Ascending aorta (tissue), 2 donors: ENCODE results near the gene SYT8. TPM values are rescaled to one million over a fixed set of nuclear protein-coding genes. Genes with fewer than 3 reads are reported as not detected.

Experiments used
- DNase-seq, 2 donors: peaks; one replicate each; pipeline ENCODE4 v3.0.0-alpha.2; 2019; ENCODE audit warnings: low spot score in 2 of 2
- H3K27ac ChIP-seq, 2 donors: fragments of 200-600 bp; sonication (generic); one replicate each; pipeline ENCODE4 v1.5.1; 2016 to 2017; ENCODE audit warnings: mild to moderate bottlenecking in 1 of 2
- H3K27me3 ChIP-seq: fragments of 200-600 bp; sonication (generic); one replicate; pipeline ENCODE4 v1.5.1; 2017
- H3K36me3 ChIP-seq, 2 donors: fragments of 200-600 bp; sonication (generic); one replicate each; pipeline ENCODE4 v1.5.1; 2016
- H3K4me1 ChIP-seq, 2 donors: fragments of 200-600 bp; sonication (generic); one replicate each; pipeline ENCODE4 v1.5.1; 2016 to 2017; ENCODE audit warnings: mild to moderate bottlenecking in 1 of 2
- H3K4me3 ChIP-seq, 2 donors: fragments of 200-600 bp; sonication (generic); one replicate each; pipeline ENCODE4 v1.5.1; 2016 to 2017; ENCODE audit warnings: mild to moderate bottlenecking in 1 of 2
- H3K9me3 ChIP-seq, 2 donors: fragments of 200-600 bp; sonication (generic); one replicate each; pipeline ENCODE4 v1.5.1; 2016
- CTCF ChIP-seq, 3 experiments: fragments of 200-600 bp in 2 of 3; fragments of 450-650 bp in 1 of 3; sonication (generic) in 2 of 3; IDR thresholded peaks; one replicate each; pipeline ENCODE4 v1.5.1; 2016 to 2019; ENCODE audit warnings: antibody characterized with exemption in 3 of 3, mild to moderate bottlenecking in 1 of 3, moderate library complexity in 1 of 3
- intact Hi-C: fragments of 100-400 bp; cut with DNase I; formaldehyde crosslinking; loops from one replicate; pipeline ENCODE4 v1.15.1; 2023
- total RNA-seq: library from RNA; depleted of rRNA; stranded (reverse); fragments of >200 nt; gene quantifications from one replicate; pipeline ENCODE4 v1.1.0, GENCODE V29; 2016

SYT8 gene
- total RNA-seq, 1 donor from 2014 or later = not detected

- Histone ChIP-seq H3K36me3 (peaks cover 5 to 17% of the 10 kb centered on the region in 2 donors), H3K27me3 (no peaks in the 10 kb centered on the region), H3K4me1 (peaks cover 7 to 47% of the 10 kb centered on the region in 2 donors), H3K27ac (peak overlapping the region; percentile 87 to 91), H3K9me3 (no peaks in the 10 kb centered on the region), H3K4me3 (no peak overlapping the region)
- no peak for TF ChIP-seq CTCF (IDR thresholded peaks at IDR 0.05)
- DNase-seq = no peak
- intact Hi-C loops = loop anchor here (5.0 kb wide), 1 partner anchor 127 kb away; the partner anchor contains the start of gene IFITM10
Observed at GRCh38 chr11:1879342-1879940, 44.7 kb downstream of the SYT8 start.

DNA sequence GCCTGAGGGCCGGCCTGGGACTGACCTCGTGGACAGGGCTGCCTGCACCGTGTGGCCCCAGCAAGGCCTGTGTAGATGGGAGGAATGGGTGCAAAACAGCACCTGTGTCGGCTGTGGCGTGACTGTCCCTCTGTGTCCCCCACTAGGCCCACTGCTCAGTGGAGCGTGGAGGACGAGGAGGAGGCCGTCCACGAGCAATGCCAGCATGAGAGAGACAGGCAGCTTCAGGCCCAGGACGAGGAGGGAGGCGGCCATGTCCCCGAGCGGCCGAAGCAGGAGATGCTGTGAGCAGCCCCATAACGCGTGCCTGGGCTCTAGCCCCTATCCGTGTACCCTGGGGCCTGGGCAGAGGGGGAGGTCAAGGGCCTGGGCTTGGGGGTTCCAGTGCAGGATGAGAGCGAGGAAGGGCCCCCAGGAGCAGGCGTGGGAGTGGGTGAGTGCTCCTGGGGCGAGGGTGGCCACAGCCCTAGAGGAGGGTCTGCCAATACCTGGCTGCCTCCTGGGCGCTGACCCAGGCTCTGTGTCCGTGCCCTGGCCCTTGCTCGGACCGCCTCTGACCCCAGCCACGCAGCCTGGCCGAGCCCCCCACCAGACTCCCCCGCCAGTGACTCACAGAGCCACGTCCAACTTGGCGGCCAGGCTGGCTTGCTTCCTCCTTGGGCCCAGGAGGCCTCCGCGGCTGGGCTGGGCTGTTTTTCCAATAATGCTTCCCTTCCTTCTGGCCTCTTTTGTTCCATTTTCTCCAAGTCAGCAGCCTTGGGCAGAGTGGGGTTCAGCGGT, 45.3 kb downstream of the SYT8 start:
- DNase-seq = peak in 1 of 2 donors; percentile 87
- Histone ChIP-seq H3K27me3 (no peaks in the 10 kb centered on the region), H3K4me1 (peaks cover 7 to 44% of the 10 kb centered on the region in 2 donors), H3K36me3 (peaks cover 9 to 20% of the 10 kb centered on the region in 2 donors), H3K27ac (peak overlapping the region; percentile 87 to 91), H3K4me3 (no peak overlapping the region), H3K9me3 (no peaks in the 10 kb centered on the region)
- no peak for TF ChIP-seq CTCF (IDR thresholded peaks at IDR 0.05)
- intact Hi-C loops = loop anchor here (5.0 kb wide), 4 partner anchors 37 to 272 kb away; partner anchors contain the start of genes IFITM10, SYT8 and TNNT3

- TF ChIP-seq CTCF (IDR thresholded peaks at IDR 0.05) = no peak
- peaks cover 7 to 42% of the 10 kb centered on the region in 2 donors for H3K4me1 ChIP-seq
- intact Hi-C loops = loop anchor here (5.0 kb wide), 3 partner anchors 36 to 271 kb away; partner anchors contain the start of genes SYT8 and TNNT3
Observed at GRCh38 chr11:1880746-1881441, 46.1 kb downstream of the SYT8 start.

DNA sequence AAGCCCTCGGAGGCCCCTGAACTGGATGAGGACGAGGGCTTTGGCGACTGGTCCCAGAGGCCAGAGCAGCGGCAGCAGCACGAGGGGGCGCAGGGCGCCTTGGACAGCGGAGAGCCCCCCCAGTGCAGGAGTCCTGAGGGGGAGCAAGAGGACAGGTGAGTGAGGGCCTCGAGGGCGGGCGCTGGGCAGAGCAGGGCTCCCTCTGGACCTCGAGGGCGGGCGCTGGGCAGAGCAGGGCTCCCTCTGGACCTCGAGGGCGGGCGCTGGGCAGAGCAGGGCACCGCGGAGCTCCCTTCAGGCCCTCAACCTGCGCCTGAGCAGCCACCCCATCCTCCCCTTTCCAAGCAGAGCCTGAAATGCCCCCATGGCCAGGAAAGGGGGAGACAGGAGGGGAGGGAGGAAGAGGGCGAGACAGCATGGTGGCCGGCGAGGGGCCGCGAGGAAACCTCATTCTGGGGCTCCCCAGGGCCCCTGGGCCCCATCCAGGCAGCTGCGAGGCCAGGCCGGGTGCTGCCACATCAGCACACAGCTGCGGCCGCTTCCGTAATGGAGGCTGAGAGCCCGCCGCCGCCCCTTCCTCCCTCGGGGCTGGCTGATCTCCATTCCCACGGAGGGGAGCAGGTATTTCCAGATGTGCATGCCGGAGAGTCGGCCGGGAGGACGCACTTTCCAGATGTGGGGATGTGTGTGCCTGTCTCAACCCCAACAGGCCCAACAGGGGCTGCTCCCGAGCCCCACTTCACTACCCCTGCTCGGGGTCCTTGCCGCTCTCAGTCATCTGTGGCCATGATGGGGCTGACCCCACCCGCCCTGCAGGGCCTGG, 46.9 kb downstream of the SYT8 start:
- no peak for DNase-seq
- Histone ChIP-seq H3K9me3 (no peaks in the 10 kb centered on the region), H3K4me3 (no peak overlapping the region), H3K27ac (peak overlapping the region; percentile 87 to 91), H3K4me1 (peaks cover 7 to 35% of the 10 kb centered on the region in 2 donors), H3K27me3 (no peaks in the 10 kb centered on the region), H3K36me3 (peaks cover 20 to 29% of the 10 kb centered on the region in 2 donors)
- intact Hi-C loops = loop anchor here (5.0 kb wide), 3 partner anchors 36 to 271 kb away; partner anchors contain the start of genes SYT8 and TNNT3
- TF ChIP-seq CTCF (IDR thresholded peaks at IDR 0.05) = no peak

More at GRCh38 chr11:1880746-1881441, 46.1 kb downstream of the SYT8 start:
- Histone ChIP-seq H3K27ac (peak overlapping the region; percentile 87 to 91), H3K27me3 (no peaks in the 10 kb centered on the region), H3K9me3 (no peaks in the 10 kb centered on the region), H3K4me3 (no peak overlapping the region), H3K36me3 (peaks cover 17 to 27% of the 10 kb centered on the region in 2 donors)
- no peak for DNase-seq
